HepG2 (cell line): ENCODE results near the gene ATP9B. TPM values are rescaled to one million over a fixed set of nuclear protein-coding genes. Genes with fewer than 3 reads are reported as not detected.

Source experiments
- ATAC-seq: fragments of 200-7000 bp; cut with Tn5 transposase; 3 replicates; pipeline ENCODE4 v1.9.1; 2020; ENCODE audit warnings: mild to moderate bottlenecking, moderate library complexity
- BruUV-seq: library from RNA; stranded (reverse); fragments of 400-500 nt; replicated peaks from 2 replicates; lab custom pipeline; 2021; lab: Mats Ljungman, UMichigan
- CTCF ChIA-PET: fragments of 300-600 bp; formaldehyde crosslinking; extraction: SDS; loops from one replicate; lab custom pipeline; 2021; ENCODE audit warnings: low total read pairs, inconsistent platforms, low intra/inter-chr PET ratio; lab: Yijun Ruan, JAX
- POLR2A ChIA-PET: fragments of 350-600 bp; sonication (Branson Sonifier 250); formaldehyde crosslinking; loops from one replicate; lab custom pipeline; 2020; ENCODE audit warnings: antibody characterized with exemption, inconsistent platforms; lab: Yijun Ruan, JAX
- DNase-seq: peaks from one replicate; pipeline ENCODE4 v3.0.0-alpha.2; 2015; ENCODE audit warnings: low spot score
- FAIRE-seq: peaks from 3 replicates; lab custom pipeline; 2011; peaks lifted over from hg19 to GRCh38; lab: Jason Lieb, UNC
- H2AFZ ChIP-seq: one replicate; pipeline ENCODE4 v1.6.1; 2011; ENCODE audit warnings: low read length, inconsistent platforms
- H3K27ac ChIP-seq: fragments of 300-600 bp; 3 replicates; pipeline ENCODE4 v1.8.0; 2011; ENCODE audit warnings: mixed run types, mild to moderate bottlenecking, mixed read lengths, low read length, inconsistent platforms; ENCODE audit not compliant: insufficient read depth; ENCODE audit errors: extremely low read length
- H3K27me3 ChIP-seq, 2 experiments: fragments of 200-600 bp in 1 of 2; 2 replicates in 1 of 2; 3 replicates in 1 of 2; pipeline versions ENCODE4 v1.6.0 to v1.8.0; 2011; ENCODE audit warnings: low read length in 2 of 2, mild to moderate bottlenecking in 2 of 2, moderate library complexity in 2 of 2, inconsistent platforms in 1 of 2; ENCODE audit not compliant: insufficient read depth in 2 of 2, control insufficient read depth in 1 of 2
- H3K36me3 ChIP-seq, 2 experiments: fragments of 200-600 bp in 1 of 2; replicated peaks in 1 of 2; 2 replicates in 1 of 2; 3 replicates in 1 of 2; pipeline versions ENCODE4 v1.5.1 to v1.8.0; 2011; ENCODE audit warnings: low read length in 2 of 2, inconsistent platforms in 1 of 2; ENCODE audit not compliant: insufficient read depth in 2 of 2, control insufficient read depth in 1 of 2
- H3K4me1 ChIP-seq: 2 replicates; pipeline ENCODE4 v1.5.1; 2012; ENCODE audit warnings: low read length, inconsistent platforms; ENCODE audit not compliant: insufficient read depth
- H3K4me2 ChIP-seq: 2 replicates; pipeline ENCODE4 v1.6.0; 2011; ENCODE audit warnings: low read depth, low read length, inconsistent platforms
- H3K4me3 ChIP-seq, 3 experiments: fragments of 200-600 bp in 1 of 3; sonication (generic), shearing (Covaris generic) in 1 of 3; replicated peaks in 1 of 3; 2 replicates each; pipeline ENCODE4 v1.5.1; 2011 to 2016; ENCODE audit warnings: low read length in 3 of 3, inconsistent platforms in 2 of 3, low read depth in 2 of 3, mild to moderate bottlenecking in 2 of 3, control low read depth in 1 of 3, mixed read lengths in 1 of 3; ENCODE audit not compliant: insufficient read depth in 1 of 3
- H3K79me2 ChIP-seq: one replicate; pipeline ENCODE4 v1.6.1; 2011; ENCODE audit warnings: low read length, inconsistent platforms; ENCODE audit not compliant: insufficient read depth
- H3K9ac ChIP-seq: 2 replicates; pipeline ENCODE4 v1.6.0; 2011; ENCODE audit warnings: mild to moderate bottlenecking, low read depth, low read length, inconsistent platforms; ENCODE audit not compliant: insufficient read depth
- H3K9me3 ChIP-seq: 2 replicates; pipeline ENCODE4 v1.5.1; 2012; ENCODE audit warnings: mild to moderate bottlenecking, low read length
- H4K20me1 ChIP-seq: 2 replicates; pipeline ENCODE4 v1.6.0; 2011; ENCODE audit warnings: inconsistent platforms, mild to moderate bottlenecking, low read length, moderate library complexity; ENCODE audit not compliant: insufficient read depth
- AKAP8 ChIP-seq: sonication (generic); formaldehyde crosslinking; IDR thresholded peaks from 2 replicates; pipeline ENCODE4 v1.5.1; 2020; ENCODE audit warnings: mild to moderate bottlenecking, missing genetic modification reagents
- ATRX ChIP-seq: sonication (generic); formaldehyde crosslinking; IDR thresholded peaks from 2 replicates; pipeline ENCODE4 v1.4.0; 2020; ENCODE audit warnings: missing genetic modification reagents, borderline replicate concordance
- FOSL1 ChIP-seq: sonication (generic); formaldehyde crosslinking; IDR thresholded peaks from 2 replicates; pipeline ENCODE4 v1.9.0; 2021; ENCODE audit warnings: missing genetic modification reagents, borderline replicate concordance
- HMG20A ChIP-seq: IDR thresholded peaks from 2 replicates; pipeline ENCODE4 v1.6.1; 2016; ENCODE audit warnings: borderline replicate concordance
- MYC ChIP-seq: sonication (generic); formaldehyde crosslinking; IDR thresholded peaks from 2 replicates; pipeline ENCODE4 v1.9.0; 2021; ENCODE audit warnings: missing genetic modification reagents, borderline replicate concordance
- RAD21 ChIP-seq: fragments of 450-650 bp; formaldehyde crosslinking; IDR thresholded peaks from 2 replicates; pipeline ENCODE4 v1.5.0; 2020; ENCODE audit warnings: mild to moderate bottlenecking
- RFX1 ChIP-seq: fragments of 450-650 bp; IDR thresholded peaks from 2 replicates; pipeline ENCODE4 v1.6.1; 2017
- RFXANK ChIP-seq: IDR thresholded peaks from 2 replicates; pipeline ENCODE4 v1.6.1; 2016
- SAFB2 ChIP-seq: sonication (generic); formaldehyde crosslinking; IDR thresholded peaks from 2 replicates; pipeline ENCODE4 v1.5.1; 2020; ENCODE audit warnings: missing genetic modification reagents, low read depth, mild to moderate bottlenecking, borderline replicate concordance
- TCF7L2 ChIP-seq: IDR thresholded peaks from 2 replicates; pipeline ENCODE4 v1.6.1; 2011; ENCODE audit warnings: mild to moderate bottlenecking, low read depth, low read length, moderate library complexity
- ZNF12 ChIP-seq: sonication (generic); formaldehyde crosslinking; IDR thresholded peaks from 2 replicates; pipeline ENCODE4 v1.5.0; 2020; ENCODE audit warnings: missing genetic modification reagents
- ZNF124 ChIP-seq: sonication (generic); formaldehyde crosslinking; IDR thresholded peaks from 2 replicates; pipeline ENCODE4 v1.4.0; 2020; ENCODE audit warnings: missing genetic modification reagents
- ZNF235 ChIP-seq: sonication (generic); formaldehyde crosslinking; IDR thresholded peaks from 2 replicates; pipeline ENCODE4 v1.8.1; 2023; ENCODE audit warnings: mild to moderate bottlenecking, missing genetic modification reagents, borderline replicate concordance
- ZNF562 ChIP-seq: sonication (generic); formaldehyde crosslinking; IDR thresholded peaks from 2 replicates; pipeline ENCODE4 v1.8.0; 2022; ENCODE audit warnings: missing genetic modification reagents, borderline replicate concordance
- ZNF563 ChIP-seq: sonication (generic); formaldehyde crosslinking; IDR thresholded peaks from 2 replicates; pipeline ENCODE4 v1.8.0; 2022; ENCODE audit warnings: mild to moderate bottlenecking, moderate library complexity, missing genetic modification reagents
- WGBS: methylation state at CpG from one replicate; pipeline ENCODE4 v1.1.6; 2017; ENCODE audit warnings: low lambda C conversion rate; 5-methylcytosine and 5-hydroxymethylcytosine counted together
- in situ Hi-C: cut with HindIII; loops from 2 replicates; pipeline ENCODE4 v1.10.0; 2017; ENCODE audit warnings: low pct_unique_long_range_greater_than_20kb; ENCODE audit not compliant: extremely low pct_ligation_motif_present
- intact Hi-C: fragments of 100-400 bp; cut with micrococcal nuclease; formaldehyde crosslinking; loops from one replicate; pipeline ENCODE4 v1.10.0; 2022; ENCODE audit not compliant: unreplicated experiment
- polyA plus RNA-seq, 8 experiments: library from polyadenylated mRNA; depleted of rRNA in 3 of 8; stranded (reverse) in 7 of 8; unstranded in 1 of 8; fragments of >200 nt; fragmentation: Illumina TruSeq in 4 of 8; extraction: Trizol in 4 of 8; gene quantifications; 2 replicates each; pipeline versions ENCODE4 v1.2.1 to v1.2.3, GENCODE V29; 2011 to 2016; ENCODE audit warnings: low read depth in 4 of 8, missing spikeins in 1 of 8, mixed read lengths in 1 of 8; ENCODE audit not compliant: insufficient read depth in 1 of 8
- total RNA-seq, 5 experiments: library from RNA; depleted of rRNA; stranded (reverse); fragments of >200 nt; fragmentation: Illumina TruSeq; extraction: Trizol; gene quantifications; 2 replicates each; pipeline ENCODE4 v1.2.3, GENCODE V29; 2016; ENCODE audit warnings: low read depth in 1 of 5
- TF ChIP-seq, protein P1 (sequence below): sonication (generic); formaldehyde crosslinking; IDR thresholded peaks from 2 replicates; pipeline ENCODE4 v1.8.1; 2023; ENCODE audit warnings: mild to moderate bottlenecking, missing genetic modification reagents
- TF ChIP-seq, protein P2 (sequence below): IDR thresholded peaks from 2 replicates; pipeline ENCODE4 v1.6.1; 2016; ENCODE audit warnings: missing compliant biosample characterization, missing genetic modification reagents, borderline replicate concordance
- TF ChIP-seq, protein P3 (sequence below): sonication (generic); formaldehyde crosslinking; IDR thresholded peaks from 2 replicates; pipeline ENCODE4 v1.5.1; 2020; ENCODE audit warnings: missing genetic modification reagents, mild to moderate bottlenecking, borderline replicate concordance
- TF ChIP-seq, protein P4 (sequence below): sonication (generic); formaldehyde crosslinking; IDR thresholded peaks from 2 replicates; pipeline ENCODE4 v1.5.1; 2020; ENCODE audit warnings: mild to moderate bottlenecking, missing genetic modification reagents
- TF ChIP-seq, protein P5 (sequence below): fragments of 450-650 bp; IDR thresholded peaks from 2 replicates; pipeline ENCODE4 v1.6.1; 2017

ATP9B gene
- total and polyA plus RNA-seq, 2 of the 13 experiments (the other 11 are each of a cell fraction or from before 2014, with no cell fraction given), result 10.8 to 11.3 TPM

DNA sequence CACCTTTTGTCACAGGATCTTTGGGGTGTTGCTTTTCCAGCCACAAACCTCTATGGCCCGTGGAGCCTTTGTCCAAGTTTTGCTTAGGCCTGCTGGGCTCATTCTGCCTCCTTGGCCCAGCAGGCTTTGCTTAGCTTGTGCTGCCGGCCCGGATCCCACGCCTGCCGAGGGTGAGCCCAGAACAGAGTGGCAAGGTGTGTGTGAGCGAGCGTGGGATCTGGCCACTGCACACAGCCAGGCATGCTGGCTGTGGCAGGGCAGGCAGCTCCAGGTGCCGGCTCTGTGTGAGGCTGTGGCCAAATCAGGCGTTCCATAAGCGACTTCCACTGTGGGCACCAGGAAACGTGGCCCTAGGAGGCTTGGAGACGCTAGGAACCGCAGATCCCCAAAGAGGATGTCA lies 97.5 kb downstream of the ATP9B start:
- Histone ChIP-seq H3K9me3 (no peaks in the 10 kb centered on the region), H3K9ac (no peak overlapping the region), H3K79me2 (no peaks in the 10 kb centered on the region), H3K36me3 (peaks cover 6% of the 10 kb centered on the region in 2 experiments; a peak in 1 of 5 replicates), H4K20me1 (no peaks in the 10 kb centered on the region), H3K4me3 (no peak overlapping the region), H3K4me2 (no peak overlapping the region), H2AFZ (no peak overlapping the region), H3K4me1 (0 out of 2 replicates have a peak, but pooled peaks cover 7% of the 10 kb centered on the region), H3K27me3 (no peaks in the 10 kb centered on the region), H3K27ac (no peak overlapping the region)
- TF ChIP-seq, protein P1, sequence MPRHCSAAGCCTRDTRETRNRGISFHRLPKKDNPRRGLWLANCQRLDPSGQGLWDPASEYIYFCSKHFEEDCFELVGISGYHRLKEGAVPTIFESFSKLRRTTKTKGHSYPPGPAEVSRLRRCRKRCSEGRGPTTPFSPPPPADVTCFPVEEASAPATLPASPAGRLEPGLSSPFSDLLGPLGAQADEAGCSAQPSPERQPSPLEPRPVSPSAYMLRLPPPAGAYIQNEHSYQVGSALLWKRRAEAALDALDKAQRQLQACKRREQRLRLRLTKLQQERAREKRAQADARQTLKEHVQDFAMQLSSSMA (CRISPR knock-in tag), result no peak
- TF ChIP-seq ATRX (CRISPR knock-in tag) (no peak), FOSL1 (CRISPR knock-in tag) (no peak), ZNF124 (CRISPR knock-in tag) (no peak), TCF7L2 (no peak), RFXANK (CRISPR knock-in tag) (no peak), ZNF563 (no peak), ZNF12 (CRISPR knock-in tag) (no peak), RFX1 (no peak), RAD21 (CRISPR knock-in tag) (no peak), ZNF235 (no peak), HMG20A (CRISPR knock-in tag) (no peak), SAFB2 (CRISPR knock-in tag) (no peak), AKAP8 (CRISPR knock-in tag) (no peak), ZNF562 (CRISPR knock-in tag) (no peak), MYC (no peak)
- TF ChIP-seq, protein P2, sequence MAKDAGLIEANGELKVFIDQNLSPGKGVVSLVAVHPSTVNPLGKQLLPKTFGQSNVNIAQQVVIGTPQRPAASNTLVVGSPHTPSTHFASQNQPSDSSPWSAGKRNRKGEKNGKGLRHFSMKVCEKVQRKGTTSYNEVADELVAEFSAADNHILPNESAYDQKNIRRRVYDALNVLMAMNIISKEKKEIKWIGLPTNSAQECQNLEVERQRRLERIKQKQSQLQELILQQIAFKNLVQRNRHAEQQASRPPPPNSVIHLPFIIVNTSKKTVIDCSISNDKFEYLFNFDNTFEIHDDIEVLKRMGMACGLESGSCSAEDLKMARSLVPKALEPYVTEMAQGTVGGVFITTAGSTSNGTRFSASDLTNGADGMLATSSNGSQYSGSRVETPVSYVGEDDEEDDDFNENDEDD (CRISPR knock-in tag), result no peak
- TF ChIP-seq, protein P3, sequence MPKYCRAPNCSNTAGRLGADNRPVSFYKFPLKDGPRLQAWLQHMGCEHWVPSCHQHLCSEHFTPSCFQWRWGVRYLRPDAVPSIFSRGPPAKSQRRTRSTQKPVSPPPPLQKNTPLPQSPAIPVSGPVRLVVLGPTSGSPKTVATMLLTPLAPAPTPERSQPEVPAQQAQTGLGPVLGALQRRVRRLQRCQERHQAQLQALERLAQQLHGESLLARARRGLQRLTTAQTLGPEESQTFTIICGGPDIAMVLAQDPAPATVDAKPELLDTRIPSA, result no peak
- TF ChIP-seq, protein P4, sequence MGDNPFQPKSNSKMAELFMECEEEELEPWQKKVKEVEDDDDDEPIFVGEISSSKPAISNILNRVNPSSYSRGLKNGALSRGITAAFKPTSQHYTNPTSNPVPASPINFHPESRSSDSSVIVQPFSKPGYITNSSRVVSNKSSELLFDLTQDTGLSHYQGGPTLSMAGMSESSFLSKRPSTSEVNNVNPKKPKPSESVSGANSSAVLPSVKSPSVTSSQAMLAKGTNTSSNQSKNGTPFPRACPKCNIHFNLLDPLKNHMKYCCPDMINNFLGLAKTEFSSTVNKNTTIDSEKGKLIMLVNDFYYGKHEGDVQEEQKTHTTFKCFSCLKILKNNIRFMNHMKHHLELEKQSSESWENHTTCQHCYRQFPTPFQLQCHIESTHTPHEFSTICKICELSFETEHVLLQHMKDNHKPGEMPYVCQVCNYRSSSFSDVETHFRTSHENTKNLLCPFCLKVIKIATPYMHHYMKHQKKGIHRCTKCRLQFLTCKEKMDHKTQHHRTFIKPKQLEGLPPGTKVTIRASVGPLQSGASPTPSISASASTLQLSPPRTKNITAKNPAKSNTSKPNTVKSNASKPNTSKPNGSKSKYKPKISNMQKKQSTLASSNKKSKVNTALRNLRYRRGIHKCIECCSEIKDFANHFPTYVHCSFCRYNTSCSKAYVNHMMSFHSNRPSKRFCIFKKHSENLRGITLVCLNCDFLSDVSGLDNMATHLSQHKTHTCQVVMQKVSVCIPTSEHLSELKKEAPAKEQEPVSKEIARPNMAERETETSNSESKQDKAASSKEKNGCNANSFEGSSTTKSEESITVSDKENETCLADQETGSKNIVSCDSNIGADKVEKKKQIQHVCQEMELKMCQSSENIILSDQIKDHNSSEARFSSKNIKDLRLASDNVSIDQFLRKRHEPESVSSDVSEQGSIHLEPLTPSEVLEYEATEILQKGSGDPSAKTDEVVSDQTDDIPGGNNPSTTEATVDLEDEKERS (CRISPR knock-in tag), result no peak
- TF ChIP-seq, protein P5, sequence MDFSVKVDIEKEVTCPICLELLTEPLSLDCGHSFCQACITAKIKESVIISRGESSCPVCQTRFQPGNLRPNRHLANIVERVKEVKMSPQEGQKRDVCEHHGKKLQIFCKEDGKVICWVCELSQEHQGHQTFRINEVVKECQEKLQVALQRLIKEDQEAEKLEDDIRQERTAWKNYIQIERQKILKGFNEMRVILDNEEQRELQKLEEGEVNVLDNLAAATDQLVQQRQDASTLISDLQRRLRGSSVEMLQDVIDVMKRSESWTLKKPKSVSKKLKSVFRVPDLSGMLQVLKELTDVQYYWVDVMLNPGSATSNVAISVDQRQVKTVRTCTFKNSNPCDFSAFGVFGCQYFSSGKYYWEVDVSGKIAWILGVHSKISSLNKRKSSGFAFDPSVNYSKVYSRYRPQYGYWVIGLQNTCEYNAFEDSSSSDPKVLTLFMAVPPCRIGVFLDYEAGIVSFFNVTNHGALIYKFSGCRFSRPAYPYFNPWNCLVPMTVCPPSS, result no peak
- BruUV-seq, result no TSS peak
- in situ Hi-C loops (no loop called here), intact Hi-C loops (no loop called here)
- ATAC-seq (no peak), FAIRE-seq (no peak), DNase-seq (no peak)
- 97% methylated on average over 6 of the region's 13 CpGs for WGBS
- ChIA-PET CTCF (no interaction called here), POLR2A (no interaction called here)
